Measurements from ENCODE around the gene RIPOR3. TPM values are rescaled to one million over a fixed set of nuclear protein-coding genes. Genes with fewer than 3 reads are reported as not detected.
"Not testable (repeated sequence)": the region's sequence is repeated elsewhere in the genome, so short reads cannot be mapped to it uniquely, and the experiment has no call there.

The RIPOR3 gene
- total RNA-seq, 1 donor from 2014 or later = not detected

DNA sequence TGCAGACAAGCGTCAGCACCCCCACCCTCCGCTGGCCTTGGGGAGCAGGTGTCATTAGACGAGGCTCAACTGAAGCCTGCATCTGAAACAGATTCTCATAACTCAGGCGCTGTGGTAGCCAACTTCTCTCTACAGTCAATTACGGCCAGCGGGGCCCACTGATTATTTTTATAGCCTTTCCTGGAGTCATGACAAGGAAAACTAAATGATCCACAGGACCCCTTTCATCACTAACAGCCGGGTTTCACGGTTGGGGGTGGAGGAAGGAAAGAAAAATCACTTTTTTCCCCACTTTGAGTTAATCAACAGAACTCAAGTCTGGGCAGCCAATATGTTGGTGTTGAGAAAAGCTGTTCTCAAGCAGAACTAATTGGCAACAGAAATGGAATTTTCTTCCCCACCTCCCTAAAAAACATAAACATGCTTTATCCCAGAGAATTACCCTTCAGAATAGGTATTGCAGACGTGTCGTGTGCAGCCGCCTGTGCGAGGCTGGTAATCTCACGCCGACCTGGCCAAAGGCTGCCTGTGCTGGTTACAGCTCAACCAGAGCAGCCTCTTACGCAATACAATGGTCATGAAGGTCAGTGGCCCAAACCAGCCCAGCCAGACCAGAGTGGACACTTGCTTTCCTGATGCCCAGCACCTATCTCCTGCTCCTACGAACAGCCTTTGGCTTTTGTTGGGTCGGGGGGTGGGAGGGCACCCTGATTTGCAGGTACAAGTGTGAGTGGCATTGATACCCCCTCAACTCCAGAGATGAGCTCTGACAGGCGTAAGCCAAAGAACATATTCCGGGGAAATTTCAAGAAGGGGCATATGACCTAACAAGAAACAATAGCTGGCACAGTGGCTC is 11.0 kb downstream of the RIPOR3 start:
- no peak for DNase-seq (ENCODE audit: low read depth, low spot score)

GRCh38 chr20:50679753-50680104 is 11.6 kb downstream of the RIPOR3 start:
- no peak for DNase-seq (ENCODE audit: low read depth, low spot score)

- DNase-seq (ENCODE audit: low read depth, low spot score) = no peak
Measured at GRCh38 chr20:50678169-50678898, 13.0 kb downstream of the RIPOR3 start.

DNA sequence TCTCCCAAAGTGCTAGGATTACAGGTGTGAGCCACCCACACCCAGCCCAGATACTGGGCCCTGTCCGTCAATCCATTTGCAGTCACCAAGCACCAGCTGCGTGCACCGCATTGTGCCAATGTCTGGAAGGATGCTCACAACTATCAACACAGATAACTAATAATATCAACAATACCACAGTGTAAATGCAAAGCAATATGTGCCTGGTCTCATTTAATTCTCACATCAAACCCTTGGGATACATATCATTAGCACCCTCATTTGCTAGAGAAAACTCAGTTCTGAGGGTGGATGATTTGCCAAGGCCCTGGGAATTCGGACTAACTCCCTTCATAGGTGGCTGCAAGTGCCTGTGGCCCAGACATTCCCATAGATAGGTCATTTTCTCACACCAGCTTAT is 14.5 kb downstream of the RIPOR3 start:
- DNase-seq (ENCODE audit: low read depth, low spot score) = no peak

DNA sequence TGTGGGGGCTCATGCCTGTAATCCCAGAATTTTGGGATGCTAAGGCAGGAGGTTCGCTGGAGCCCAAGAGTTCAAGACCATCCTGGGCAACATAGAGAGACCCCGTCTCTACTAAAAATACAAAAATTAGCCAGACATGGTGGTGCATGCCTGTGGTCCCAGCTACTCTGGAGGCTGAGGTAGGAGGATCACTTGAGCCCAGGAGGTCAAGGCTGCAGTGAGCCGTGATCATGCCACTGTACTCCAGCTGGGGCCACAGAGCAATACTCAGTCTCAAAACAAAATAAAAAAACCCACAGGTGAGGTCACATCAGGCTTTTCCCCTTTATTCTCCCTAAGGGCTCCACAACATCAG is 15.0 kb downstream of the RIPOR3 start:
- not testable (repeated sequence) for DNase-seq (ENCODE audit: low read depth, low spot score)

GRCh38 chr20:50675671-50676376 is 15.5 kb downstream of the RIPOR3 start:
- no peak for DNase-seq (ENCODE audit: low read depth, low spot score)

DNA sequence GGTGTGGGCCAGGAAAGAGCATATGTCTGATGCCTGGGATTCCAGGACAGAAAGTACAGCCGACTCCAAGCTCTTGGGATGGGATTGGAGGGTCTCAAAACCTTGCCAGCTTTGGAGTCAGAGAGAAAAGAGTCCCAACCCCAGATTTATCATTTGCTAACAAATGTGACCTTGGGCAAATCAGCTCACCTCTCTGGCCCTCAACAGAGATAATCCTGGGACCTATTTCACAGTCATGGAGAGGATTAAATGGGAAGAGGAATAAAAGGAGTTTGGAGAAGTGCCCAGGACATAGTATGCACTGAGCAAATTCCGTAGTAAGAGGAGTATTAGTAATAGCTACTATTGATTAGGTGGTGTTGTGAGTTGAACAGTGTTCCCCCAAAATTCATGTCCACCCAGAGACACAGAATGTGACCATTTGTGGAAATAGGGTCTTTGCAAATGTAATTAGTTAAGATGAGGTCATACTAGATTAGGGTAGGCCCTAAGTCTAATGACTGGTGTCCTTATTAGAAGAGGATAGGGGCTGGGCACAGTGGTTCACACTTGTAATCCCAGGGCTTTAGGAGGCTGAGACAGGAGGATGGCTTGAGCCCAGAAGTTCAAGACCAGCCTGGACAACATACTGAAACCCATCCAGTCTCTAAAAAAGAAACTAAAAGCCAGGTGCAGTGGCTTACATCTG is 17.1 kb downstream of the RIPOR3 start:
- DNase-seq (ENCODE audit: low read depth, low spot score) = no peak

GRCh38 chr20:50673466-50674137 is 17.7 kb downstream of the RIPOR3 start:
- no peak for DNase-seq (ENCODE audit: low read depth, low spot score)

- no peak for DNase-seq (ENCODE audit: low read depth, low spot score)
Measured at GRCh38 chr20:50673146-50673465, 18.2 kb downstream of the RIPOR3 start.

- DNase-seq (ENCODE audit: low read depth, low spot score) = no peak
Measured at GRCh38 chr20:50672400-50673145, 18.8 kb downstream of the RIPOR3 start.

- DNase-seq (ENCODE audit: low read depth, low spot score) = no peak
Measured at GRCh38 chr20:50671626-50672025, 19.7 kb downstream of the RIPOR3 start.

- DNase-seq (ENCODE audit: low read depth, low spot score) = not testable (repeated sequence)
Measured at GRCh38 chr20:50671010-50671409, 20.3 kb downstream of the RIPOR3 start.

DNA sequence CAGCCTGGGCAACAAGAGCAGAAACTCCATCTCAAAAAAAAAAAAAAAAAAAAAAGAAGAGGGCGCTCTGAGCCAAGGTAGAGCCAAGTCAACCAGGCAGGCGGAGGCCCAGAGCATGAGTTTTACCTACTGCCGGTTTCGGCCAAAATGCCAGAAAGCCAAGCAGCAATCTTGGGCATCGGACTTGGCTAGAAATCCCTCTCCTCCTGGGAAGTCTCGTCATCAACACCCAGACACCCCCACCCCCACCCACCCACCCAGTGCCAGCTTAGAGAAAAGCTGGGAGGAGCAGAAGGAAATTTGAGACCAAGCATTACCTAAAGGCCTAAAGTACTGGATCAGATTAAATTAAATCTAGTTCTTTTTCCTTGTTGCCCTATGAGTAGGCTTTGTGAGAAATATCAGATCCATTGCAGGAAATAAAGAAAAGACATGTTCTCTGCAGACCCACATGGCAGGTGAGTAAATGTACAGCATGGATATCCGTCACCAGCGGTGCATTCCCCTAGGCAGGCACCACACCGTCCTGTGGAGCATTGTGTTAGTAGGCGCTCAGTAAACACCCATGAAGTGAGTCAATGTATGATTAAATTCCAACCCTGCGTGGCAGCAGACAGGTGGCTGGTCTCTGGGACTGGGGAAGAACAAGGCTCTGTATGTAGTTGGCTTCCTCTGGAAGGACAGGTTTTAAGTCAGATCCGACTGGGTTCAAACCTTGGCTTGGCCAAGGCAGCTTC is 21.0 kb downstream of the RIPOR3 start:
- no peak for DNase-seq (ENCODE audit: low read depth, low spot score)

- no peak for DNase-seq (ENCODE audit: low read depth, low spot score)
Measured at GRCh38 chr20:50668798-50669197, 22.5 kb downstream of the RIPOR3 start.

GRCh38 chr20:50668326-50668725 is 23.0 kb downstream of the RIPOR3 start:
- DNase-seq (ENCODE audit: low read depth, low spot score) = no peak

- no peak for DNase-seq (ENCODE audit: low read depth, low spot score)
Measured at GRCh38 chr20:50666709-50667298, 24.5 kb downstream of the RIPOR3 start.

DNA sequence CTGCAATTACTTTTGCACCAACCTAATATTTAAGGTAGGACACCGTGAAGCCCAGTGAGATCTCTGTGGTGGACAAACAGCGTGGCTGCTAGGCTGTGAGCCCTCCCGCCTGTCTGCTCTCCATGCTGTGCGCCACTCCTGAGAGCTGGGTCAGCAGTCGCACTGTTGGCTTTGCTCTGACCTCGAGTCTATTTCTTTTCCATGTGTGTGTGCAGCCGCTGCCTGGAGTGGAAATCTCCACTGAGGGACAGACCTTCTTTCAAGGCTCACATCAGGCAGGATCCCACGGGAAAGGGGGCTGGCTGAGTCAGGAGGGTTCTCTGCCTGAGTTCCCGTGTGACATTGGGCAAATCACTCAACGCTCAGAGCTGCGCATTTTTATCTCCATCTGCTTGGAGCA is 27.1 kb downstream of the RIPOR3 start:
- no peak for DNase-seq (ENCODE audit: low read depth, low spot score)

DNA sequence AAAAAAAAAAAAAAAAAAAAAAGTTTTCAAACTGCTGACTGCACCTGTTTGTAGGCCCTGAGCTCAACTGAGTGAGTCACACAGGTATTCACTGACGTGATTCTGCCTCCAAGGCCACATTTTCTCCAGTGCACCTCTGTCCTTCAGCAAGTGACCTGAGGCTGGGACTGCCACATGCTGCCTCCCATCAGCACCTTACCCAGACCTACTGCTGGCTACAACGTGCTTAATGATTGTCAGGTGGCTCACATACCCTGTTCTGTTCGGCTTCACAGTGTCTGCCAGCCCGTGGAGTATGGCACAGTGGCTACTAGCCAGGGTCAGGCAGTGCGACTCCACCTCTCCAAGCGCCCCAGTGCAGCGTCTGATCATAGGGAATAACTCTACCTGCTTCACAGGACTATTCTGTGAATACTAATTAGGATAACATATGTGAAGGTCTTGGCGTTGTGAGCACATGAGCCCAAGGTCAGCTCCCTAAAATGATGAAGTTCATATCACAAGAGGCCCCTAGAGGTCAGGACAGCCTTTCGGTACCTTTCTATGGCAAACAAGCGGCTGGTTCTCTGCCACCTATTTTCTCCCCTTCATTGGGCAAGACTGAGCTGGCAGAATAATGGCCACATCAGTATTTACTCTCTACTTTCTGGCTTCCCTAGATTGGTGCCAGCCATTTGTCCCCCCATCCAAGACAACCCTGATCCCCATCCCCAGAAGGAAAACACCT is 28.1 kb downstream of the RIPOR3 start:
- DNase-seq (ENCODE audit: low read depth, low spot score) = no peak
